CD4-positive, alpha-beta T cell (primary cell): ENCODE measurements around the gene SLC39A6. TPM values are rescaled to one million over a fixed set of nuclear protein-coding genes. Genes with fewer than 3 reads are reported as not detected.

Experiments
- ATAC-seq: fragments of 200-7000 bp; cut with Tn5 transposase; one replicate; pipeline ENCODE4 v1.10.0; 2022; ENCODE audit warnings: mild to moderate bottlenecking; ENCODE audit not compliant: poor library complexity
- CTCF ChIA-PET: fragments of 350-600 bp; sonication (Branson Sonifier 250); formaldehyde crosslinking; loops from one replicate; lab custom pipeline; 2021; ENCODE audit warnings: antibody characterized with exemption, inconsistent platforms; lab: Charles Lee
- POLR2A ChIA-PET: fragments of 350-600 bp; sonication (Branson Sonifier 250); formaldehyde crosslinking; loops from one replicate; lab custom pipeline; 2021; ENCODE audit warnings: antibody characterized with exemption, inconsistent platforms; lab: Charles Lee
- DNase-seq, 14 experiments: peaks; one replicate each; pipeline ENCODE4 v3.0.0-alpha.2; 2013 to 2020; ENCODE audit warnings: mixed read lengths in 2 of 14
- H3K27ac ChIP-seq, 2 donors: one replicate each; pipeline versions ENCODE4 v1.5.1 to v1.7.0; 2013; ENCODE audit warnings: low read length in 2 of 2, low read depth in 1 of 2, mild to moderate bottlenecking in 1 of 2
- H3K27me3 ChIP-seq, 2 experiments: 1 replicate in 1 of 2; 2 replicates in 1 of 2; pipeline versions ENCODE4 v1.6.1 to v1.7.0; 2013; ENCODE audit warnings: low read length in 2 of 2, control low read depth in 1 of 2, mild to moderate bottlenecking in 1 of 2, moderate library complexity in 1 of 2; ENCODE audit not compliant: insufficient read depth in 2 of 2, control insufficient read depth in 1 of 2
- H3K36me3 ChIP-seq: one replicate; pipeline ENCODE4 v1.6.1; 2013; ENCODE audit warnings: low read length, control low read depth; ENCODE audit not compliant: insufficient read depth
- H3K4me1 ChIP-seq: one replicate; pipeline ENCODE4 v1.6.1; 2013; ENCODE audit warnings: low read length, control low read depth; ENCODE audit not compliant: insufficient read depth
- H3K4me3 ChIP-seq: one replicate; pipeline ENCODE4 v1.5.1; 2013; ENCODE audit warnings: mild to moderate bottlenecking, low read length, moderate library complexity
- H3K9me3 ChIP-seq, 2 experiments: 1 replicate in 1 of 2; 2 replicates in 1 of 2; pipeline versions ENCODE4 v1.6.1 to v1.7.0; 2013; ENCODE audit warnings: low read length in 2 of 2, mild to moderate bottlenecking in 2 of 2, control low read depth in 1 of 2, moderate library complexity in 1 of 2; ENCODE audit not compliant: control insufficient read depth in 1 of 2, insufficient read depth in 1 of 2
- H3K27ac Mint-ChIP-seq: one replicate; pipeline ENCODE4 v1.8.0; 2020; ENCODE audit warnings: mixed read lengths
- H3K27me3 Mint-ChIP-seq: one replicate; pipeline ENCODE4 v1.8.0; 2021; ENCODE audit warnings: mixed read lengths
- H3K36me3 Mint-ChIP-seq: one replicate; pipeline ENCODE4 v1.8.0; 2021; ENCODE audit warnings: low read depth, mixed read lengths
- H3K4me1 Mint-ChIP-seq: one replicate; pipeline ENCODE4 v1.8.0; 2021; ENCODE audit warnings: low read depth, mixed read lengths
- H3K4me3 Mint-ChIP-seq: one replicate; pipeline ENCODE4 v1.8.0; 2020; ENCODE audit warnings: mild to moderate bottlenecking, mixed read lengths
- H3K9me3 Mint-ChIP-seq: one replicate; pipeline ENCODE4 v1.8.0; 2020; ENCODE audit warnings: mixed read lengths
- CTCF ChIP-seq: fragments of 200-600 bp; IDR thresholded peaks from one replicate; pipeline ENCODE4 v1.8.0; 2022; ENCODE audit warnings: antibody characterized with exemption, mild to moderate bottlenecking
- intact Hi-C, 2 experiments: fragments of 100-400 bp; cut with DNase I in 1 of 2; cut with micrococcal nuclease in 1 of 2; formaldehyde crosslinking; loops; one replicate each; pipeline versions ENCODE4 v1.15.1 to v1.9.0; 2023 to 2025; cut with DNase I, micrococcal nuclease
- total RNA-seq, 174 experiments: library from RNA in 2 of 174; stranded (reverse) in 2 of 174; gene quantifications; one replicate each; pipeline ENCODE4 v1.2.3 and lab custom pipeline; 2021 to 2026

SLC39A6 gene
- total RNA-seq, 2 experiments from 2014 or later: 10.6 to 11.0 TPM

GRCh38 chr18:36127836-36128529 lies 1.2 kb downstream of the SLC39A6 start:
- Histone ChIP-seq H3K4me3 (peak overlapping the region; percentile 77), H3K9me3 (no peaks in the 10 kb centered on the region), H3K4me1 (peaks cover 40% of the 10 kb centered on the region), H3K27ac (no peak overlapping the region), H3K27me3 (no peaks in the 10 kb centered on the region), H3K36me3 (peaks cover 11% of the 10 kb centered on the region)
- Mint-ChIP-seq H3K27me3 (no peaks in the 10 kb centered on the region), H3K9me3 (no peaks in the 10 kb centered on the region), H3K27ac (peak overlapping the region; percentile 98), H3K4me1 (peaks cover 65% of the 10 kb centered on the region), H3K4me3 (peak overlapping the region; percentile 95), H3K36me3 (peaks cover 66% of the 10 kb centered on the region)
- TF ChIP-seq CTCF: no peak
- DNase-seq (peak in 2 of 14 experiments; percentile 6 to 19), ATAC-seq (no peak)
- ChIA-PET POLR2A (interaction anchor here (1.1 to 3.2 kb wide), 6 partner anchors 8 to 782 kb away, joined by 3 to 23 read pairs (median 6); partner anchors contain the start of gene RPRD1A), CTCF (no interaction called here)
- intact Hi-C loops: loop anchor here (2.0 to 10.0 kb wide), 6 partner anchors 61 to 1153 kb away; partner anchors contain the start of genes RPRD1A (in 2 of the 2), GALNT1 (in 1 of the 2), KIAA1328 (in 1 of the 2) and MAPRE2 (in 1 of the 2)

GRCh38 chr18:36126668-36127067 lies 2.5 kb downstream of the SLC39A6 start:
- ChIA-PET CTCF (no interaction called here), POLR2A (no interaction called here)
- intact Hi-C loops: loop anchor here (5.0 to 10.0 kb wide), 5 partner anchors 542 to 1152 kb away; partner anchors contain the start of genes GALNT1 (in 1 of the 2), KIAA1328 (in 1 of the 2), MAPRE2 (in 1 of the 2) and TPGS2 (in 1 of the 2)
- no peak overlapping the region for H3K27ac ChIP-seq
- no peak for DNase-seq
- TF ChIP-seq CTCF: no peak
- H3K27me3 ChIP-seq: no peaks in the 10 kb centered on the region
- no peak overlapping the region for H3K27ac Mint-ChIP-seq
- H3K36me3 ChIP-seq: peaks cover 23% of the 10 kb centered on the region
- H3K4me1 Mint-ChIP-seq: peaks cover 51% of the 10 kb centered on the region
- ATAC-seq: no peak
- no peaks in the 10 kb centered on the region for H3K9me3 Mint-ChIP-seq
- H3K36me3 Mint-ChIP-seq: peaks cover 71% of the 10 kb centered on the region
- peaks cover 28% of the 10 kb centered on the region for H3K4me1 ChIP-seq
- H3K9me3 ChIP-seq: no peaks in the 10 kb centered on the region
- no peaks in the 10 kb centered on the region for H3K27me3 Mint-ChIP-seq
- no peak overlapping the region for H3K4me3 ChIP-seq
- H3K4me3 Mint-ChIP-seq: peak overlapping the region; percentile 59

- Mint-ChIP-seq H3K27ac (no peak overlapping the region), H3K4me1 (peaks cover 36% of the 10 kb centered on the region), H3K36me3 (peaks cover 77% of the 10 kb centered on the region), H3K27me3 (no peaks in the 10 kb centered on the region), H3K9me3 (no peaks in the 10 kb centered on the region), H3K4me3 (peak overlapping the region; percentile 60)
- Histone ChIP-seq H3K4me1 (peaks cover 14% of the 10 kb centered on the region), H3K27me3 (no peaks in the 10 kb centered on the region), H3K27ac (no peak overlapping the region), H3K36me3 (peaks cover 27% of the 10 kb centered on the region), H3K9me3 (no peaks in the 10 kb centered on the region), H3K4me3 (no peak overlapping the region)
- intact Hi-C loops: loop anchor here (5.0 to 10.0 kb wide), 5 partner anchors 540 to 1150 kb away; partner anchors contain the start of genes GALNT1 (in 1 of the 2), KIAA1328 (in 1 of the 2), MAPRE2 (in 1 of the 2) and TPGS2 (in 1 of the 2)
- POLR2A ChIA-PET: no interaction called here
- no peak for DNase-seq
- CTCF ChIA-PET: no interaction called here
- no peak for ATAC-seq
- no peak for TF ChIP-seq CTCF
These were observed 4.3 kb downstream of the SLC39A6 start for GRCh38 chr18:36124841-36125240.
